ENCODE results near the gene WDR17. TPM values are rescaled to one million over a fixed set of nuclear protein-coding genes. Genes with fewer than 3 reads are reported as not detected.

The WDR17 gene
- total RNA-seq, 1 donor from 2014 or later = 3.4 TPM

DNA sequence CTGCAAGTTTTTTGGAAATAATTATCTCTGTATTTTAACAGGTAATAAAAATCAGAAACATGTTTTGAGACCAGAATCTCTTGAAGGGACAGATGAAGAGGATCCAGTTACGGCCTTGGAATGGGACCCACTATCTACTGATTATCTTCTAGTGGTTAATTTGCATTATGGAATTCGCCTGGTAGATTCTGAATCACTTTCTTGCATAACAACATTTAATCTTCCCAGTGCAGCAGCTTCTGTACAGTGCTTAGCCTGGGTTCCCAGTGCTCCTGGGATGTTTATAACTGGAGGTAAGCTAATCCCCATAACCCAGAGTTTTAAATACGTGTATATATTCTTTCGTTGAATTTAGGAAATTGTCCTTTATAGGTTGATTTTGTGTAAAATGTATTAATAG lies 59.4 kb downstream of the WDR17 start:
- H3K4me3 ChIP-seq = no peak overlapping the region
- no peaks in the 10 kb centered on the region for H3K27me3 ChIP-seq
- no peak for TF ChIP-seq CTCF (IDR thresholded peaks at IDR 0.05)
- DNase-seq (ENCODE audit: low spot score in 2 of 2) = no peak
- no peaks in the 10 kb centered on the region for H3K9me3 ChIP-seq
- no peaks in the 10 kb centered on the region for H3K4me1 ChIP-seq
- intact Hi-C loops (cut with DNase I) = no loop called here
- no peak overlapping the region for H3K27ac ChIP-seq
- H3K36me3 ChIP-seq = no peaks in the 10 kb centered on the region

- Histone ChIP-seq H3K4me3 (no peak overlapping the region), H3K27me3 (no peaks in the 10 kb centered on the region), H3K36me3 (no peaks in the 10 kb centered on the region), H3K9me3 (no peaks in the 10 kb centered on the region), H3K4me1 (no peaks in the 10 kb centered on the region), H3K27ac (no peak overlapping the region)
- intact Hi-C loops (cut with DNase I) = no loop called here
- TF ChIP-seq CTCF (IDR thresholded peaks at IDR 0.05) = no peak
- DNase-seq (ENCODE audit: low spot score in 2 of 2) = no peak
Observed at GRCh38 chr4:176134670-176135069, 69.0 kb downstream of the WDR17 start.

- Histone ChIP-seq H3K4me1 (no peaks in the 10 kb centered on the region), H3K27ac (no peak overlapping the region), H3K9me3 (no peaks in the 10 kb centered on the region), H3K4me3 (no peak overlapping the region), H3K36me3 (no peaks in the 10 kb centered on the region), H3K27me3 (no peaks in the 10 kb centered on the region)
- intact Hi-C loops (cut with DNase I) = no loop called here
- DNase-seq (ENCODE audit: low spot score in 2 of 2) = no peak
- no peak for TF ChIP-seq CTCF (IDR thresholded peaks at IDR 0.05)
Observed at GRCh38 chr4:176137631-176138030, 72.0 kb downstream of the WDR17 start.

DNA sequence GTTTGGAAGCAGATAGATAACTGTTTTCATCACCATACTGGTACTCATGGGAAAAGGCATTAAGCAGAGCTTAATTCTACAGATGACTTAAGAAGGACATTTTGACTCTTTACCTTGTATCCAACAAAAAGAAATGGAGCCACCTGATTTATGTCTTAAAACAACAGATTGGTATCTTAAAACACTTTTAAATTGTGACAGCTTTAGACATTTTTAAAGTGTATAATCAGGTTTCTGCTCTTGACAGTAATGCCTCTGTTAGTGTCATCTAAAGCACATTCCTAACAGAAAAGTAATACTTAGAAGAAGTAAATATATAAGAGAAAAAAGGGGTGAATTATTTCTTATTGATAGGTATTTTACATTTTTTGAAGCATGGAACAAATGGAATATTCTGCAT lies 73.9 kb downstream of the WDR17 start:
- intact Hi-C loops (cut with DNase I) = no loop called here
- Histone ChIP-seq H3K9me3 (no peaks in the 10 kb centered on the region), H3K27ac (no peak overlapping the region), H3K4me3 (no peak overlapping the region), H3K4me1 (no peaks in the 10 kb centered on the region), H3K27me3 (no peaks in the 10 kb centered on the region), H3K36me3 (no peaks in the 10 kb centered on the region)
- no peak for DNase-seq (ENCODE audit: low spot score in 2 of 2)
- TF ChIP-seq CTCF (IDR thresholded peaks at IDR 0.05) = no peak

DNA sequence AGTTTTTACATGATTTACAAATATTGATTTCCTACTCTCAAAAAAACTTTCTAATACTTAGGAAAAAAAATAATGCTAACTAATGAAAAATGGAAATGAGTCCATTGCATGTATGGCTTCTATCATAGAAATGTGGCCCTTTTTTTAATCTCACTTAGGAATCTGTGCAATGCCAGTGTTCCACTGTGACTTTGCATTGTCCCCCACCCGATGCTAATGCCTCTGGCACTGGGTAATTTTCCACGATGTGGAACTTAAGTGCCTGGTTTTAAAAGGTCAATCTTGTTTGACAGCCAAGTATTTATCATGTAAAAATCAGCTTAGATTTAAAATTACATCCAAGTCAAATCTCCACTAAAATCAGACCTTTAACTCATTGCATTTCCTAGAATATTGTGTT lies 76.6 kb downstream of the WDR17 start:
- DNase-seq (ENCODE audit: low spot score in 2 of 2) = no peak
- Histone ChIP-seq H3K4me3 (no peak overlapping the region), H3K27me3 (no peaks in the 10 kb centered on the region), H3K27ac (no peak overlapping the region), H3K9me3 (no peaks in the 10 kb centered on the region), H3K36me3 (no peaks in the 10 kb centered on the region), H3K4me1 (no peaks in the 10 kb centered on the region)
- no peak for TF ChIP-seq CTCF (IDR thresholded peaks at IDR 0.05)
- intact Hi-C loops (cut with DNase I) = no loop called here

DNA sequence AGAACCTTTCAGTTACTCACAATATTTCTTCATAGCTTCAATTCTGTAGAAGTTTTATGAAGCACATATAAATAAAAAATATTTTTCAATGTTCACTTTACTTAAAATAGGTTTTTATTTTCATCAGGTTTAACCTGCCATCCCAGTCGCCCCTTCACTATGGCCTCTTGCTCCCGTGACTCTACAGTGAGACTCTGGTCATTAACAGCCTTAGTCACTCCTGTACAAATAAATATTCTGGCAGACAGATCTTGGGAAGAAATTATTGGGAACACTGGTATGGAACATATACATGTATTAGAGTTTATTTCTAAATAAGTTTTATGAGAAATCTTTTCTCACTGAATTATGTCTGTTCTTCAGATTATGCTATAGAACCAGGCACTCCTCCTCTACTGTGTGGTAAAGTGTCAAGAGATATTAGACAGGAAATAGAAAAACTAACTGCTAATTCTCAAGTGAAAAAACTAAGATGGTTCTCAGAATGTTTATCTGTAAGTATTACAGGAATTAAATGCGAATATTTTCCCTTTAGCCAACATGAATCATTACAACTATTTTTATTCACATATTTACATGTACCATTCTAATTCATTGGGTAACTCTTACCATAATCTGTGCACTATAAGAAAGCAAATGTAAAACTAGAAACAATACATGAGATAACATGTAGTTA lies 84.2 kb downstream of the WDR17 start:
- Histone ChIP-seq H3K27ac (no peak overlapping the region), H3K36me3 (no peaks in the 10 kb centered on the region), H3K4me1 (no peaks in the 10 kb centered on the region), H3K9me3 (no peaks in the 10 kb centered on the region), H3K27me3 (no peaks in the 10 kb centered on the region), H3K4me3 (no peak overlapping the region)
- no peak for TF ChIP-seq CTCF (IDR thresholded peaks at IDR 0.05)
- no peak for DNase-seq (ENCODE audit: low spot score in 2 of 2)
- intact Hi-C loops (cut with DNase I) = loop anchor here (1.0 to 5.0 kb wide), 2 partner anchors 37 to 191 kb away; no protein-coding TSS in a partner anchor
